ENCODE results near the gene POLE. TPM values are rescaled to one million over a fixed set of nuclear protein-coding genes. Genes with fewer than 3 reads are reported as not detected.

Gene POLE, protein sequence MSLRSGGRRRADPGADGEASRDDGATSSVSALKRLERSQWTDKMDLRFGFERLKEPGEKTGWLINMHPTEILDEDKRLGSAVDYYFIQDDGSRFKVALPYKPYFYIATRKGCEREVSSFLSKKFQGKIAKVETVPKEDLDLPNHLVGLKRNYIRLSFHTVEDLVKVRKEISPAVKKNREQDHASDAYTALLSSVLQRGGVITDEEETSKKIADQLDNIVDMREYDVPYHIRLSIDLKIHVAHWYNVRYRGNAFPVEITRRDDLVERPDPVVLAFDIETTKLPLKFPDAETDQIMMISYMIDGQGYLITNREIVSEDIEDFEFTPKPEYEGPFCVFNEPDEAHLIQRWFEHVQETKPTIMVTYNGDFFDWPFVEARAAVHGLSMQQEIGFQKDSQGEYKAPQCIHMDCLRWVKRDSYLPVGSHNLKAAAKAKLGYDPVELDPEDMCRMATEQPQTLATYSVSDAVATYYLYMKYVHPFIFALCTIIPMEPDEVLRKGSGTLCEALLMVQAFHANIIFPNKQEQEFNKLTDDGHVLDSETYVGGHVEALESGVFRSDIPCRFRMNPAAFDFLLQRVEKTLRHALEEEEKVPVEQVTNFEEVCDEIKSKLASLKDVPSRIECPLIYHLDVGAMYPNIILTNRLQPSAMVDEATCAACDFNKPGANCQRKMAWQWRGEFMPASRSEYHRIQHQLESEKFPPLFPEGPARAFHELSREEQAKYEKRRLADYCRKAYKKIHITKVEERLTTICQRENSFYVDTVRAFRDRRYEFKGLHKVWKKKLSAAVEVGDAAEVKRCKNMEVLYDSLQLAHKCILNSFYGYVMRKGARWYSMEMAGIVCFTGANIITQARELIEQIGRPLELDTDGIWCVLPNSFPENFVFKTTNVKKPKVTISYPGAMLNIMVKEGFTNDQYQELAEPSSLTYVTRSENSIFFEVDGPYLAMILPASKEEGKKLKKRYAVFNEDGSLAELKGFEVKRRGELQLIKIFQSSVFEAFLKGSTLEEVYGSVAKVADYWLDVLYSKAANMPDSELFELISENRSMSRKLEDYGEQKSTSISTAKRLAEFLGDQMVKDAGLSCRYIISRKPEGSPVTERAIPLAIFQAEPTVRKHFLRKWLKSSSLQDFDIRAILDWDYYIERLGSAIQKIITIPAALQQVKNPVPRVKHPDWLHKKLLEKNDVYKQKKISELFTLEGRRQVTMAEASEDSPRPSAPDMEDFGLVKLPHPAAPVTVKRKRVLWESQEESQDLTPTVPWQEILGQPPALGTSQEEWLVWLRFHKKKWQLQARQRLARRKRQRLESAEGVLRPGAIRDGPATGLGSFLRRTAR (N-terminal part only)
- total RNA-seq (2022; extraction: Qiagen RNA extraction; ENCODE audit: low read depth): 42.9 to 46.7 TPM (median 44.0 TPM) in 5 replicates

DNA sequence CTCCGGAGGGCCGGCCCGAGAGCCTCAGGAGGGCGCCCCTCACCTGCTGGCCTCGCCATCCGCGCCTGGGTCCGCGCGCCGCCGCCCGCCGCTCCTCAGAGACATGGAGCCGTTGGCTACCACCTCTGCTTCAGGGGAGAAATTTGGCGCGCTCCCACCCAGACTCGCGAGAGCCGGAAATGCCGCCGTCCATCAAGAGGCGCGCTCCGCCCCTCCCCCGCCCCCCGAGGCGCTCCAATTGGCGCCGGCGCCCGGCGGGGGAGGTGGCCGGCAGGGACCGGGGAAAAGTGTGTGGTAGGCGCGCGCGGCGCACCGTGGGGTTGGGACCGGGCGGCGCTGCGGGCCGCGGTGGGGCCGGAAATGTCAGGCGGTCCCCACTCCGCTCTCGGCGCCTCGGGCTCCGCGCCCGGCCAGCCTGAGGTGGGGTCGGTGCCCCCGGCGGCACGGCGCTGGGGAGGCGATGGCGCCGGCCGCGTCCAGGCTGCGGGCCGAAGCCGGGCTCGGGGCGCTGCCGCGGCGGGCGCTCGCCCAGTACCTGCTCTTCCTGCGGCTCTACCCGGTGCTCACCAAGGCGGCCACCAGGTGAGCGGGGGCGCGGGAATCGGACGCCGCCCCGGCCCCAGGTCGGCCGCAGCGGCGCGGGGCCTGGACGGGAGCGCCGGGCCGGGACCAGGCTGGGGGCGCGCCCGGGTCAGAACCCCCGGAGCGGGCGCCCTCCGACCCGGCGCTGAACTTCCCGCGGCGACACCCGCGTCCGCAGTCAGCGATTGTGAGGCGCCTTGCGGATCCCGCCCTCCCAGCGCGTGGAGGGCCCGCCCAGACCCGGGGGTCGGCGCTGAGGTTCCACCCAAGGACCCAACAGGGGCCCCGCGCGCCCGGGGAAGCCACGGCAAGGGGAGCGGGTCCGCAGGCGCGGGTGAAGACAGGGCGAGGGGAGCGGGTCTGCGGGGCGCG, at the start of gene POLE, which contains the start of gene PXMP2:
TSS of gene POLE (minus strand) at position 132 of the 954 bp plus-strand sequence. CDS start at position 105, 27 bp downstream.
TSS of gene PXMP2 (plus strand) at position 377 of the 954 bp plus-strand sequence. CDS start at position 461, 84 bp downstream.

DNA sequence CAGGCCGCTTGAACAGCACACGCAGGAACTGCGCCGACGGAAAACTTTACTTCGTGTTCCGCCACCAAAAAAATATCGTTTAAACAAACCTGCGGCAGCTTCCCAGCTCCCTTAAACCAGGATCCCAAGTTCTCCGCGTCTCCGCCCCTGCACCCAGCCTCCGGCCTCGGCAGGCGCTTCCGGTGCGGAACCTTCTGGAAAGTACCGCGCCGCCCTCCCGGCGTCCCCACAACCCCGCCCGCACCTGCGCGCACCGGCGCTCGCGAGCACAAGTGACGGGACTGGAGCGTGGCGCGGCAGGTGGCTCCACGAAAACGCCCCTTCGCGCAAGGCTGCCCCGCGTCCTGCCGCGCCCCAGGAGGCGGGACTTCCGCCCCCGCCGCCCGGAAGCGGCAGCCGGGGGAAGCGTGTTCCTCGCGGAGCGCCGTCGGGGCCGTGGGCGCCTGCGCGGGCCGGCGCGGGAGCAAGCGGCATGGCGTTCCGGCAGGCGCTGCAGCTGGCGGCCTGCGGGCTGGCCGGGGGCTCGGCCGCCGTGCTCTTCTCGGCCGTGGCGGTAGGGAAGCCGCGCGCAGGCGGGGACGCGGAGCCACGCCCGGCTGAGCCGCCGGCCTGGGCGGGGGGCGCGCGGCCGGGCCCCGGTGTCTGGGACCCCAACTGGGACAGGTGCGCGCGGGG, 23.4 kb upstream of the POLE start, which contains the start of gene PGAM5:
TSS of gene PGAM5 (plus strand) at position 438 of the 675 bp plus-strand sequence. CDS start at position 473, 35 bp downstream.

DNA sequence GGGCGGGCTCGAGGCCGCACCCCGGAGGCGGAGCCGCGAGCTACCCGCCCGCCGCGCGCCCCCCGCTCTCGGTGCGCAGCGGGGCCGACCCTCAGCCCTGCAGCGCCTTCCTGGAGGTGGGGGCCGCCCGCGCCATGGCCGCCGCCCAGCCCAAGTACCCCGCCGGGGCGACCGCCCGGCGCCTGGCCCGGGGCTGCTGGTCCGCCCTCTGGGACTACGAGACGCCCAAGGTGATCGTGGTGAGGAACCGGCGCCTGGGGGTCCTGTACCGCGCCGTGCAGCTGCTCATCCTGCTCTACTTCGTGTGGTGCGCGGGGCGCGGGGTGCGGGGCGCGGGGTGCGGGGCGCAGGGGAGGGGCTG, 68.5 kb downstream of the POLE start, which contains the start of gene P2RX2:
TSS of gene P2RX2 (plus strand) at position 94 of the 361 bp plus-strand sequence. CDS start at position 135, 41 bp downstream.

DNA sequence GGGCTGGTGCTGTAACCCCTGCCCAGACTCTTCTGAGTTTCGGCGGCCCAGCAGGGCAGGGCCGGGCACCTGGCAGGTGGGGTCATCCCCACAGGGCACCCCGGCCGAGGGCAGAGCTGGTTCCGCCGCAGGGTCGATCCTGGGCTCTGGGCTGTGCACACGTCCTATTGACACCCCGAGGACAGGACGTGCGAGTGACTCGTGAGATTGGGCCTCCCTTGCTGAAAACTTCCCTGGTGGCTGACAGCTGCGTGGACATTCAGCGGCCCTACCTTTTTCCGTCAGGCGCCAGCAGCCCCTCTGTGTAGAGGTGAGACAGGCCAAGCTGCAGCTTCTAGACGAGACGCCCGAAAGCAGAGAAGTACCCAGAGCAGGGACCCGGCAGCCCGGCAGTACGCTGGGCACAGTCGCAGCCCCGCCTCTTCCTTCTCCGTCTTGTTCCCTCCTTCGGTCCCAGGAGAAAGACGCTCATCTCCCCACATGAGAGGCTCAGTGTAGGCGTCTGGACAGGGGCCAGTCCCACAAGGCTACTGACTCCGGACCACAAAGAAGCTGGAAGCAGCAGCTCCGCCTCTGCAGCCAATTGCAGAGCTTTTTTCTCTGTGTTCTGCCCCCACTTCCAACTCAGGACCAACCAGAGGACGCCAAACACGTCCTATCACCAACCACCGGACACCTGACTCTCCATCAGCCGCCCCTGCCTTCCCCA, 76.9 kb downstream of the POLE start, which contains the start of gene LRCOL1:
TSS of gene LRCOL1 (minus strand) at position 532 of the 709 bp plus-strand sequence. CDS start 4,331 bp downstream, outside the sequence.

Other genes starting within 250 kb of the POLE start
- gene FBRSL1, start 197.2 kb downstream of the POLE start, total RNA-seq (2022; extraction: Qiagen RNA extraction; ENCODE audit: low read depth): 62.2 to 94.9 TPM (median 92.4 TPM) in 5 replicates
- not detected in 5 replicates for gene LRCOL1, start 76.8 kb downstream of the POLE start, total RNA-seq (2022; extraction: Qiagen RNA extraction; ENCODE audit: low read depth)
- gene P2RX2, start 68.6 kb downstream of the POLE start, total RNA-seq (2022; extraction: Qiagen RNA extraction; ENCODE audit: low read depth): 0.12 TPM in 1 of 5 replicates, not detected in the others
- gene PXMP2, start 245 bp upstream of the POLE start, total RNA-seq (2022; extraction: Qiagen RNA extraction; ENCODE audit: low read depth): 21.1 to 33.0 TPM (median 30.6 TPM) in 5 replicates
- 40.9 to 61.2 TPM (median 56.3 TPM) in 5 replicates for gene PGAM5, start 23.5 kb upstream of the POLE start, total RNA-seq (2022; extraction: Qiagen RNA extraction; ENCODE audit: low read depth)
- 65.2 to 77.9 TPM (median 74.1 TPM) in 5 replicates for gene ANKLE2, start 74.5 kb upstream of the POLE start, total RNA-seq (2022; extraction: Qiagen RNA extraction; ENCODE audit: low read depth)
- 16.8 to 25.5 TPM (median 21.4 TPM) in 5 replicates for gene GOLGA3, start 141.5 kb upstream of the POLE start, total RNA-seq (2022; extraction: Qiagen RNA extraction; ENCODE audit: low read depth)
- gene CHFR, start 200.3 kb upstream of the POLE start, total RNA-seq (2022; extraction: Qiagen RNA extraction; ENCODE audit: low read depth): 19.7 to 24.4 TPM (median 22.6 TPM) in 5 replicates